Mammary epithelial cell (primary cell): ENCODE results near the gene AKR1C3.

Source experiments
- EZH2 ChIP-seq: IDR thresholded peaks from 2 replicates; pipeline ENCODE4 v1.6.1; 2012; ENCODE audit warnings: low read length, inconsistent platforms, borderline replicate concordance
- TF ChIP-seq, protein P1 (sequence below), 2 donors: IDR thresholded peaks in 1 of 2; conservative IDR thresholded peaks in 1 of 2; 2 replicates each; pipeline ENCODE4 v1.5.1; 2011 to 2012; ENCODE audit warnings: inconsistent platforms in 2 of 2, low read length in 2 of 2, mild to moderate bottlenecking in 2 of 2, control low read depth in 1 of 2, low read depth in 1 of 2; ENCODE audit not compliant: insufficient read depth in 1 of 2; ENCODE audit errors: extremely low read depth in 1 of 2

DNA sequence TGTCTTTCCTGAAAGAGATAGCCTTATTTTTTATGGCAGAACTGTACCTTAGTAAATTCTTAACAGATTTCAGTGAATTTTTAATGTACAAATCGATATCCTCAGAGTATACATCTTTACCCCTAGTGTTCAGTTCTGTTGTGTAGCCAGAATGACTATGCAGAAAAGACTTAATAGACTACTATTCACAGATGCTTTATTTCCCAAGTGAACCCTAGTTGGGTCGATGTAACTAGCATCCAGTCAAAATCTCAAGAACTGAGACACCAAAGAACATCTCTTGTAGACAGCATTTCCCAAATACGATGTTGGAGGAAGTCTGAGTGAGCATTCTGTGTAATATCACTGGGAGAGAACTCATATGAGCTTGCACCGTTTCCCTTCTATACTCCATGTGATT, 1.5 kb downstream of the AKR1C3 start:
- TF ChIP-seq, protein P1, sequence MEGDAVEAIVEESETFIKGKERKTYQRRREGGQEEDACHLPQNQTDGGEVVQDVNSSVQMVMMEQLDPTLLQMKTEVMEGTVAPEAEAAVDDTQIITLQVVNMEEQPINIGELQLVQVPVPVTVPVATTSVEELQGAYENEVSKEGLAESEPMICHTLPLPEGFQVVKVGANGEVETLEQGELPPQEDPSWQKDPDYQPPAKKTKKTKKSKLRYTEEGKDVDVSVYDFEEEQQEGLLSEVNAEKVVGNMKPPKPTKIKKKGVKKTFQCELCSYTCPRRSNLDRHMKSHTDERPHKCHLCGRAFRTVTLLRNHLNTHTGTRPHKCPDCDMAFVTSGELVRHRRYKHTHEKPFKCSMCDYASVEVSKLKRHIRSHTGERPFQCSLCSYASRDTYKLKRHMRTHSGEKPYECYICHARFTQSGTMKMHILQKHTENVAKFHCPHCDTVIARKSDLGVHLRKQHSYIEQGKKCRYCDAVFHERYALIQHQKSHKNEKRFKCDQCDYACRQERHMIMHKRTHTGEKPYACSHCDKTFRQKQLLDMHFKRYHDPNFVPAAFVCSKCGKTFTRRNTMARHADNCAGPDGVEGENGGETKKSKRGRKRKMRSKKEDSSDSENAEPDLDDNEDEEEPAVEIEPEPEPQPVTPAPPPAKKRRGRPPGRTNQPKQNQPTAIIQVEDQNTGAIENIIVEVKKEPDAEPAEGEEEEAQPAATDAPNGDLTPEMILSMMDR (conservative IDR thresholded peaks at IDR 0.05 in 1 of 2, IDR thresholded peaks at IDR 0.05 in 1 of 2; ENCODE audit: extremely low read depth in 1 of 2, insufficient read depth in 1 of 2, low read depth in 1 of 2, low read length in 2 of 2): no peak
- no peak for TF ChIP-seq EZH2
